NCI-H2196 treated with DMSO at 0.1 percent for 48 hours (cell line): ENCODE data around the gene IGLL5.
"Not testable (repeated sequence)": the region's sequence is repeated elsewhere in the genome, so short reads cannot be mapped to it uniquely, and the experiment has no call there.

ENCODE experiments used
- DNase-seq: peaks from one replicate; lab custom pipeline; 2025; ENCODE audit not compliant: unreplicated experiment; lab: John Stamatoyannopoulos, UW

The IGLL5 gene

DNA sequence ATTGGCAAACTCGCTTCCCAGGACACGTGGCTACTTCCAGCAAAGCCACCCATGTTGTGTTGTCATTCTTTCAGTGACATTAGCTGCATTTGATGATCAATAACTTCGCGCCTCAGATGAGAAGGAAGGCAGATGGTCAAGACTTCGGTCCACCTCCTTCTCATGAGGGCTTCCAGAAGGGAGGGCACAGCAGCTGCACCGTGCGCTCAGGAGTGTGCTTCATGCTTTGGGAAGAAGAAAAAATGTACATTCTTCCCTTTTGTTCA is 25.3 kb downstream of the IGLL5 start:
- DNase-seq: no peak

DNA sequence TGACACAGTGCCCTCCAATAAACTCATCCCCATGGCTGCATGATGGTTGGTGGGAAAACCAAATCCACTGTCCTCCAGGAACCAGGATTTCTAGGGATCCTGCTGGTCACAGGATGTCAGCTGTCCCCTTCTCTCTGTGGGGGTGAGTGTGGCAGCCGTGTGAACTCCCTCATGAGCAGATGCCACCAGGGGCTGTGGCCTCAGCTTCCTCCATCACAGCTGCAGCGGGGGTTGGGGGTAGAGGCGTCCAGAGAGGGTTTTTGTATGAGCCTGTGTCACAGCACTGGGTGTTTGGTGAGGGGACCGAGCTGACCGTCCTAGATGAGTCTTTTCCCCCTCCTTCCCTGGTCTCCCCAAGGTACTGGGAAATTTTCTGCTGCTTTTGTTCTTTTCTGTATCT is 26.4 kb downstream of the IGLL5 start:
- no peak for DNase-seq

DNA sequence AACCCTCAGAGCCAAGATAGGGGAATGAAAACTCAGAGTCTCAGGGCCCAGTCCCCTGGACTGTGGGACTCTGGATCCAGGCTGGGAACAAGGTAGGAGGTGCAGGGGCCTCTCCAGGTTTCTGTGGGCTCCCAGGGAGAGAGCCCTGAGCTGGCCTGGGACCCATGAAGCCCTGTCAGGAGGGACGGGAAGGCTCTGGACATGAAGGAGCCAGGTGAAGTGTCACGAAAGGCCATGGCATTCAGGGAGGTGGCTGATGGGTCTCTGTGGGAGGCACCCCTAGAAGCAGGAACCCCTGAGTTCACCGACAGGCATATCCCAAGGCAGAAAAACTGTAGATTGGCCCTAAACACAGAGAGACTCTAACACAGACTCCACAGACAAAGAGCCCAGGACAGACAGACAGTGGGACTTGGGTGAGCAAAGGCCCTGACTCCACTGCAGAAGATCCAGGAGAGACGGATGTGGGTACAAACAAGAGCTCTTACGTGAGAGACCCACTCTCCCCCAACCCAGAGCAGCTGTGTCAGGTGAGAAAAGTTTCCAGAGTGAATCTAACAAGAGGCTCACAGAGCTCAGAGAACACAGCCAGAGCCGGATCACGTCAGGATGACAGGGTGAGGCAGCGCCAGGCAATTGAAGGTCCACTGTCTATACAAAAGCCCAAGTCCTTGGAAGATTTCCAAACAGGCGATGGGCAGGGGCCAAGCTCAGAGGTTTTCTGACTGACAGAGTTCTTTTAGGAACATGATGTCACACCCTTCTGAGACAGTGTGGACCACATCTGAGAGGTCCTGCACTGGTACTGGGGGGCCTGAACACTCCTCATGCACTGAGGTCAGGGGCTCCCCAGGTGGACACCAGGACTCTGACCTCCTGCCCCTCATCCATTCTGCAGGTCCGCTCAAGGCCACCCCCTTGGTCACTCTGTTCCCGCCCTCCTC is 27.4 kb downstream of the IGLL5 start:
- DNase-seq: no peak

DNA sequence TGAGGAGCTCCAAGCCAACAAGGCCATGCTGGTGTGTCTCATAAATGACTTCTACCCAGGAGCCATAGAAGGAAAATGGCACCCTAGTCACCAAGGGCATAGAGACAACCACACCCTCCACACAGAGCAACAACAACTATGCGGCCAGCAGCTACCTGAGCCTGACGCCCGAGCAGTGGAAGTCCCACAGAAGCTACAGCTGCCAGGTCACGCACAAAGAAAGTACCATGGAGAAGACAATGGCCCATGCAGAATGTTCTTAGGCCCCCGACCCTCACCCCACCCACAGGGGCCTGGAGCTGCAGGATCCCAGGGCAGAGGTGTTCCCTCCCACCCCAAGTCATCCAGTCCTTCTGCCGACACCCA is 28.0 kb downstream of the IGLL5 start:
- no peak for DNase-seq

DNA sequence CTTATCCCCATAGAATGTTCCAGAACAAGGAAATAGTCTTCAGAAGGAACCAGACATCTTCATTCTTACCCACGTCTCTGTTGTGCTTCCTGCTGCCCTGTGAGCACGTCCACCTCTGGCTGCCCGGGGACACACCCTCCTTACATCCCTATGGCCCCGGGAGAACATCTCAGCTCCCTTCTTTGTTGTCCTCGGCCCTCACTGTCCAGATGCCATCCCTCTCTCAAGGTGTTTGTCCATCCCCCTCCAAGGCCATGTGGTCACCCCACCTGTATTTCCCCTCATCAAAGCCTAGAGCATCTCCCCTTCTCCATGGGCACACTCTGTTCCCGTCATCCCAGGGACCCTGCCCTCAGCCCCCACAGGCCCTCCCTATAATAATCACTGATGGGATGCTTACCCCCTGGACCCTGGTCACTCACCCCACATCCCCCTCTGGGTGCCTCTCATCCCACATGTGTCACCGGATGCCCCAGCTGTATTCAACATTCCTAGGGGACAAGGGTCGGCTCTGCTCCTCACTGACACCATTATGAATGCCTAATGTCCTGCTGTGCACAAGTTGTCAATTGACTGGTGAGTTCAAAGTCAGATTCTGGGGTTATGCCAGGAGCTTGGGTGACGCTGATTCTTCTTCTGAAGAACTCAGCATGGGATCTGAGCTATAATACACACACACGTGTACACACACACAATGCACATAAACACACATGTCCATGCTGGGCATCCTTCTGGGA is 28.8 kb downstream of the IGLL5 start:
- DNase-seq: no peak

DNA sequence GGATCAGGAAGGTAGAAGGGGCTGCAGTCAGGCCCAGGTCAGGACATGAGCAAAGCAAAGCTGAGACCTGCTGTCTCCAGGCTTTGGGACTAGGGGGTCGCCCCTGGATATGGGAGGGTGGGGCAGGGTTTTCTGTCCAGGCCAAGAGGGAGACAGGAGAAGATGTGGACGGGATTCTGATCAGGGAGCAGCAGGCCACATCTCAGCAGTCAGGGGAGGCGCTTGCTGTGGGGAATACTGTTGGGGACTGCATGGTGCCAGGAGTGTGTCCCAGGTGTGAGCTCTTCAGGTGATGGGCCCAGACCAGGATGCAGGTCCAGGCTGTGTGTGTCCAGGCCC is 29.3 kb downstream of the IGLL5 start:
- DNase-seq: no peak

DNA sequence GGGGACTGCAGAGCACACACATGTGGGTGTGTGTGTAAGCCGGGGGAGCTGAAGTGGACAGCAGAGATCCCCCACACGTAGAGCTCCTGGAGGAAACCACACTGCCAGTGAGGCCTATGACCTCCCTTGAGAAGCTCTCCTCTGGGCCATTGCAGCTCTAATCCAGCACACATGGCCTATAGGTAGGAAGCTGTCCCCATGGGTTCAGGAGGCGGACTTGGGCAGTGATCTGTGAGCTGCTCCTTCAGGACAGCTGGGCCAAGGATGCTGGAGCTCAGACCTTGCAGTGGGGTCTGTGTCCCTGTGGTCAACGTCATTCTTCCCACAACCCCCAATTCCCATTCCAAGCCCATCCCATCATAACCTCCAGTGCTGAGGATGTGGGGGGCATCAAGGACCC is 29.8 kb downstream of the IGLL5 start:
- no peak for DNase-seq

DNA sequence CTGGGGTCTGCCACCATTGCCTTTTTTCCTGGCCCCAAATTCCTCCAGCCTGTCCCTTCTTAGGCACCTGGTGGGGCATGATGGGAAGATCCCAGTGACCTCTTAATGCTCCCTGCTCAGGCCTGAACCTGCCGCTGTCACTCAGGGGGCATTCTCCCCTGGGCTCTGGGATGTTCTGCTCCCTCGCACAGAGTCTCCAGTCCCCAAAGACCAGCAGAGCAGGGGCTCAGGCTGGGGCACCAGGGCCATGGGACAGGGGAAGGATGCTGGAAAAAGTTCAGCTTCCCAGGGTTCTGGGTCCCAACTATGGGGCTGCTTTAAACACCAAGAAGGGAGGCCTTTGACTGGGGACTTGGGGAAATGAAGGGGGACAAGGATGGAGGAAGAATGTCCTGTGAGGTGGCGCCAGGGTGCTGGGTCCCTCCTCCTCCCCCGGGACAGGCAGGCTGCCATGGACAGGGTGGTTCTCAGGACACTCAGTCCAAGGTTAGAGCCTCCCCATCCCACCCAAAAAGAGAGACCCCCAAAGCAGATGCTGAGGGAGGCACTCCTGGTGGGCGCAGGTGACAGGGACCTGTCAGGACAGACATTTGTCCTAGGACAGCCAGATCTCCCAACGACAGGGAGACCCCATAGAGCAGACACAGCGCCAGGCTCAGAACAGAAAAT is 30.8 kb downstream of the IGLL5 start:
- DNase-seq: no peak

DNA sequence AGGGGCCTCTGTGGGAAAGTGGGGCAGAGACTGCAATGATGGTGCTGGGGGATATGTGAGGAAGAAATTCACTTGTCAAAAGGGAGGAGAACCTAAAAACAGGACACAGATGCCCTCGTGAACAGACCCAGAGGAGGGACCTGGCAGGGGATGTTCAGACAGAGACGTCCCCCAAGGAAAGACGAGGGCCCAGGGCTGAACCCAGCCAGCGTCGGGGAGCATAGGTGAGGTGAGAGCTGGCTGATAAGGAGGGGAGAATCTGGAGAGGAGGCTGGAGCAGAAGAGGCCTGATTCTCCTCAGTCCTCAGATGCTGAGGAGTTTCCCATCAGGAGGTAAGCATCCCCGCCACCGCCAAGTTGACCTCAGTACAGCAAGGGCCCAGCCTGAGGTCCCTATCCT is 31.4 kb downstream of the IGLL5 start:
- no peak for DNase-seq

DNA sequence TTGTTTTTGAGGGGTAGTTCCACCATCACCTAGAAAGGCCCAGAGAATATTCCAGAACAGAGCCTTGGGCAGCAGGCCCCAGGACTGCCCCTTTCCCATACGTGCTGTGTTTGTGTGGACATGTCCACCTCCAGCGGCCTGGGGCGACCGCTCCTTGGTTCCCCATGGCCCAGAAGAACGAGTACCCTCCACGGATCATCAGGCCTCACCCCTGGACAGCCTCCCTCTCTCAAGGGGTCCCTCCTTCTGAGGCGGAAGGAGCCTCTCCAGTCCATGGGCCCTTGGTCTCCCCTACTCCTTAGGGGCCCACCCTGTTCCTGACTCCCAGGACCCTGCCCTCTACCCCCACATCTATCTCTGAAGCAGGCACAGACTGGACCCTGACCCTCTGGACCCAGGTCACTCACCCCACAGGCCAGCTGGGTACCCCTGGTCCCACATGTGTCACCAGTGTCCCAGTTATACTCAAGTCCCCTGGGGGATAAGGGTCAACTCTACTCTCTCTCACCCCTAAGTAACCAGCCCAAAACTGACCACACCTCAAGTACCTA is 32.6 kb downstream of the IGLL5 start:
- no peak for DNase-seq

DNA sequence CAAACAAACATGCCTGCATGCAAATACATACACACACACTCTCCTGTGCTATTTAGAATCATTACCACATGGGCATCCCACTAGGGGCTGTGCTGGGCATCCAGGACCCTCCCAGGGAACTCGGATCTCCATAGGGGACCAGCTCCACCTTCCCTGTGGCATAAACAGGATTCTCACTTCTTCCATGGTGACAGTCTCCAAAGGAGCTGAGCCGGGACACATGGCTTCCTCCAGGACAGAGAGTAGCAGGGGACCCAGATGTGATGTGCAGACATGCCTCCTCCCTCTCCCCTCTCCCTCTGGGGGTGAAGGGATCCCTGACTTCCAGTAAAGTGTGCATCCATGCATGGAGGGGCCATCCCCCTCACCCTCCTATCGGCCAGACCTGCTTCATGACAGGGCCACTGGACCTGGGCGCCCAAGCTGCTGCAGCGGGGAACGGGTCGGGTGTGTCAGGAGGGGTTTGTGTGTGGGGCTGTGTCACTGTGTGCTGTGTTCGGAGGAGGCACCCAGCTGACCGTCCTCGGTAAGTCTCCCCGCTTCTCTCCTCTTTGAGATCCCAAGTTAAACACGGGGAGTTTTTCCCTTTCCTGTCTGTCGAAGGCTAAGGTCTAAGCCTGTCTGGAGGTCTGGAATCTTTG is 33.4 kb downstream of the IGLL5 start:
- DNase-seq: no peak

DNA sequence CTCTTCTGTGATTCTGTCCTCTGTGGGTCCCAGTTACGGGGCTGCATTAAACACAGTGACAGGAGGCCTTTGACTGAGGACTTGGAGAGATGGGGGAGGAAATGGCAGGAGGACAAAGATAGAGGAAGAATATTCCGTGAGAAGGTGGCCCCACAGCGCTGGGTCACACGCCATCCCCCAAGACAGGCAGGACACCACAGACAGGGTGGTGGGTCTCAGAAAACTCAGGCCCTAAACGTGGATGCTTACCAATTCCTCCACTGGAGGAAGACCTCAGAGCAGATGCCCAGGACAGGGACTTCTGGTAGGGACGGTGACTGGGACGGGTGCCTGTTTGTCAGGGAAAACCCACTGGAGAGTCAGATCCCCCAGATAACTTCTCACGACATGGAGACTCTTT is 34.0 kb downstream of the IGLL5 start:
- no peak for DNase-seq

DNA sequence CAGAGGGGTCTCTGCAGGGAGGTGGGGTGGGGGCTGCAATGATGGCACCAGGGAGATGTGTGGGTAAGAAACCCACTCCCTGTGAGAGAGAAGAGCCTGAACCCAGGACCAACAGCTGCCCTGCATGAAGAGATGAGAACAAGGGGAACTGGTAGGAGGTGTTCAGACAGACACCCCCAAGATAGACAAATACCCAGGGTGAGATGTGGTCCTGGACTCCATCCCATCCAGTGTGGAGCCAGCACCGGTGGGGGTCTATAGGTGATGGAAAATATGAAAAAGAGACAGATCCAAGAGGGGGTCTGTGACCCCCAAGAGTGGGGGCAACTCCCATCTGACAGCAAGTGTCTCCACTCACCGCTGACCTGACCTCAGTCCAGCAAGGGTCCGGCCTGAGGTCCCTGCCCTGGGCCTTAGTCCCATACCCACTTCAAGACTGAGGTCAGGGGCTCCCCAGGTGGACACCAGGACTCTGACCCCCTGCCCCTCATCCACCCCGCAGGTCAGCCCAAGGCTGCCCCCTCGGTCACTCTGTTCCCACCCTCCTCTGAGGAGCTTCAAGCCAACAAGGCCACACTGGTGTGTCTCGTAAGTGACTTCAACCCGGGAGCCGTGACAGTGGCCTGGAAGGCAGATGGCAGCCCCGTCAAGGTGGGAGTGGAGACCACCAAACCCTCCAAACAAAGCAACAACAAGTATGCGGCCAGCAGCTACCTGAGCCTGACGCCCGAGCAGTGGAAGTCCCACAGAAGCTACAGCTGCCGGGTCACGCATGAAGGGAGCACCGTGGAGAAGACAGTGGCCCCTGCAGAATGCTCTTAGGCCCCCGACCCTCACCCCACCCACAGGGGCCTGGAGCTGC is 34.7 kb downstream of the IGLL5 start:
- not testable (repeated sequence) for DNase-seq

DNA sequence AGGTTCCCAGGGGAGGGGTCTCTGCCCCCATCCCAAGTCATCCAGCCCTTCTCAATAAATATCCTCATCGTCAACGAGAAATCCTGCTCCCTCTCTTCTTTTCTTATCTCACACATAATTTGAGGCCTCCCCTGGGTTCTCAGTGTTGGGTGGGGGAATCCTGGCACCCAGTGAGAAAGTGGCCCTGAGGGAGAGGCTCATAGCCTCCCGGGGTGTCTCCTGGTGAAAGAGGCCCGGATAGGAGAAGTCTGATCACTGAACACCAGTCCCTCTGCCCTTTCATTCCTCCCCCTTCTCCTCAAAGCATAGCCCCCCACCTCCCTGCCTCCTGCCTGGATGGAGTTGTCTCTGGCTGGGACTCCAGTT is 35.3 kb downstream of the IGLL5 start:
- DNase-seq: no peak

DNA sequence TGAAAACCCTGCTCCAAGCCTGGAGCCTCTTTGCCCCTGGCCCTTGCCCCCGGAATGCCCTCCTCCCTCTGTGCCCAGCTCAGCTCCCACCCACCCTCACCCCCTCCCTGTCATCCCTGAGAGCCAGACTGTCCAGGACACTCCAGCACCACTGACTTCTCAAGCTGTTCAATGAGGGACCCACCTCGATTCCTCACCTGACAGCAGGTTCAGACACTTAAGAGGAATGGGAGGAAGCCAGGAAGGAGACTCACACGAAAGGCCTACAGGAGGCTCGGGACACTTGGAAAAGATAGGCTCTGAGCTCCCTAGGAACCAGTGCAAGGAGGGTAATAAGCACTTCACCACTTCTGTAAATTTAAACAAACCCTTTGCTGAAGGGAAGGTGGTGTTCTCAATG is 35.8 kb downstream of the IGLL5 start:
- no peak for DNase-seq

DNA sequence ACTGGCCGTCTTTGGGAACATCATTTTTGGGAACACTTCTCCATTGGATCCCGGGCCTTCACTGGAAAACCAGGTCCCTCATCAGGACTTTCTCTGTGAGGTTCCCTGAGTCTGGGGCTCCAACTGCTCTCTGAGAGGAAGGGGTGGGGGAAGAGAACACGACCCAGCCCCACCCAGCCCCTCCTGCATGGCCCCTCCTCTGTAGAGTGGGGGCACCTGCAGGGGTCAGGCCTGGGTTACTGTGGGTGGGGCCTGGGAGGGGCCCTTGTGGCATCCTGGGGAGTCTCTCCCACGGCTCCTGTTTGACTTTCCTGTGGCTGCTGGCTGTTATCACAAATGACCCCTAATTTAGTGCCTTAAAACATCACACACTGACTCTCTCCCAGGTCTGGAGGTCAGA is 36.3 kb downstream of the IGLL5 start:
- no peak for DNase-seq

DNA sequence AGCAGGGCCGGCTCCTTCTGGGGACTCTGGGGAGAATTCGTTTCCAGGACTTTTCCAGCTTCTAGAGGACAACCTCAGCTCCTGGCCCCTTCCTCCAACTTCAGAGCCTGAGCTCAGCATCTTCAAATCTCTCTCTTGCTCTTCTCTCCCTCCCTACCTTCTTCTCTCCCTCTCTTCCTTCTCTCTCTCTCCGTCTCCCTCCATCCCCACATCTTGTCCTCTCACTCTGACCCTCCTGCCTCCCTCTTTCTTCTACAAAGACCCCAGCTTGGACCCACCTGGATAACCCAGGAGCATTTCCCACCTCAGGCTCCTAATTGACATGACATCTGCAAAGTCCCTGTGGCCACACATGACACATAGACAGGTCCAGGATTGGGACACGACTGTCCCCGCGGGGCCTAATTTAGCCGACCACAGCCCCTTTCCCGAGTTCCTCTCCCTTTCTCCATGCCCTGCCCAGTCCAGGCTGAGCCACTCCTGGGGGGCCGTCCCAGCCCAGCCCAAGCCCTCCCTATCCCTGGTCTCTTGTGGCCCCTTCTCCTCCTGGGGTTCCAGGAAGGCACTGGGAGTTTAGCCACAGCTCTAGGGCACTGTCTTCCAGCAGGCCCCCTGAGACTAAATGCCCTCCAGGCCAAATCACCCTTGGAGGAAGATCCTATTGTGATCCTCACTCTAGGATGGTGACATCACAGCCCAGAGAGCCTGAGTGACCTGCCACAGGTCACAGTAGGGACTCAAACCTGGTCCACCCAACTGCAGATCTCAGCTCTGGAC is 36.9 kb downstream of the IGLL5 start:
- no peak for DNase-seq

DNA sequence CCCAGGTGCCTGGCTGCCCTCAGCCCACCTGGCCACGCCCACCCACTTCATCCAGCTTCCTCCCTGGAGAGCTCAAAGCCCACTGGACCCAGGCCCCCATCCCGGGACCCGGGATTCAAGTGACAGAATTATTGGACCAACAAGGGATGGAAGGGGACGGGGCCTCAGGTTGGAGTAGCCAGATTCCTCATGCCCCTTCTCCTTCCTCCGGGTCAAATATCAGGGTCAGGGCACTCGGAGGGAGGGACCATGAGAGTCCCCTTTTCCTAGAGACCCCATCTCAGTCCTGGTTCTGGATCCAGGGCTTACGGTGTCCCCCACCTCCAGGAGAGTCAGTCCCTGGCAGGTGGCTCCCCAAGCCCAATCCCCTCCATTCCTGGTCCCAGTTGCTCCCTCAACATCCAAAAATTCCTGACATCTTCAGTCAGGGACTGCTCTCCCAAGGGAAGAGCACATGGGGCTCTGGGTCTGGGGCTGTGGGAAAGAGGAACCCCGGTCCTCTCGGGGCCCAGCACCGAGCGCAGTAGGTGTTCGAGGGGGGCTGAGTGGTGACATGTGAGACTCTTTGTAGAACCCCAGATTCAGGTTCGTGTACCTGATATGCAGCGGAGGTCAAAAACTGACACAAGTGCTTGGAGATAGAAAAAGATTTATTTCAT is 37.7 kb downstream of the IGLL5 start:
- no peak for DNase-seq

DNA sequence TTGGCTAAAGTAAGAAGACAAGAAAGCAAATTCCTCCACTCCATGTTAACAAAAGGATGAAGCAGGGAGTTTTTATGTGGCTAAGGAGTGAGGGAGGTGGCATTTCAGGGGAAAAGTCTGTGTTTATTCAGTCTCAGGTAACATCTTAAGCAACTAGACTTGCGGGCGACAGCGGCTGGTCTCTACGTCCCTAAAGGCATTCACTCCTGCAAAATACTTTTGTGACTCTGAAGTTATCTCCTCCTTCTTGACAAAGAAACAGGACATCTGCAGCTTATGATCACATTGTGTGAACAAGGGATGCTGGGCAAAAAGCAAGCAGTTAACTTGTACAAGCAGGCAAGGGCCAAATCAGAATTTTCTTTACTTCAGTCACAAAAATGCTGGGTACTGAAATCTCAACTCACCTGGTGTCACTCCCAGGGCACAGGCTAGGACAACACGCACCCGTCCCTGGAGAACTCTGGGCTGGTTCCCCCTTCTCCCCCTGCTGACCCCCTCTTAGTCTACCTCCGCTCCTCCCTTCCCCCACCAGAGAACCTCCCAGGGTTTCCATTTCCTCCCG is 38.3 kb downstream of the IGLL5 start:
- DNase-seq: no peak
